Thoracic aorta (tissue), 2 donors: Measurements from ENCODE around the gene IFNAR1. TPM values are rescaled to one million over a fixed set of nuclear protein-coding genes. Genes with fewer than 3 reads are reported as not detected.

Experiments
- ATAC-seq: fragments of 150-250 bp; one replicate; pipeline ENCODE4 v1.8.0; 2017; ENCODE audit warnings: low read depth; ENCODE audit not compliant: insufficient number of reproducible peaks, low FRiP score
- DNase-seq: peaks from one replicate; pipeline ENCODE4 v3.0.0-alpha.2; 2020; ENCODE audit warnings: low spot score
- H3K27ac ChIP-seq, 2 donors: fragments of 200-600 bp; sonication (generic); 1 replicate in 1 of 2; 2 replicates in 1 of 2; pipeline ENCODE4 v1.5.1; 2016; ENCODE audit warnings: mild to moderate bottlenecking in 2 of 2, moderate library complexity in 2 of 2
- H3K27me3 ChIP-seq: fragments of 200-600 bp; sonication (generic); replicated peaks from 2 replicates; pipeline ENCODE4 v1.6.0; 2016; ENCODE audit warnings: mild to moderate bottlenecking; ENCODE audit not compliant: insufficient read depth
- H3K36me3 ChIP-seq: fragments of 200-600 bp; sonication (generic); one replicate; pipeline ENCODE4 v1.5.1; 2016
- H3K4me1 ChIP-seq, 2 donors: fragments of 200-600 bp; sonication (generic); 1 replicate in 1 of 2; 2 replicates in 1 of 2; pipeline versions ENCODE4 v1.5.1 to v1.6.0; 2016; ENCODE audit warnings: low read depth in 2 of 2, mild to moderate bottlenecking in 1 of 2; ENCODE audit not compliant: control insufficient read depth in 1 of 2
- H3K4me3 ChIP-seq: fragments of 200-600 bp; sonication (generic); 2 replicates; pipeline ENCODE4 v1.5.1; 2016; ENCODE audit warnings: mild to moderate bottlenecking
- H3K9me3 ChIP-seq: fragments of 200-600 bp; sonication (generic); 2 replicates; pipeline ENCODE4 v1.5.1; 2016
- total RNA-seq, 2 donors: library from RNA; depleted of rRNA; stranded (reverse); fragments of >200 nt; gene quantifications; one replicate each; pipeline versions ENCODE4 v1.1.0 to v1.2.3, GENCODE V29; 2016
- TF ChIP-seq, protein P1 (sequence below): fragments of 200-600 bp; sonication (generic); IDR thresholded peaks from one replicate; pipeline ENCODE4 v1.5.1; 2019; ENCODE audit warnings: antibody characterized with exemption

Gene IFNAR1
- total RNA-seq, 2 donors from 2014 or later, result 31.3 to 61.9 TPM

DNA sequence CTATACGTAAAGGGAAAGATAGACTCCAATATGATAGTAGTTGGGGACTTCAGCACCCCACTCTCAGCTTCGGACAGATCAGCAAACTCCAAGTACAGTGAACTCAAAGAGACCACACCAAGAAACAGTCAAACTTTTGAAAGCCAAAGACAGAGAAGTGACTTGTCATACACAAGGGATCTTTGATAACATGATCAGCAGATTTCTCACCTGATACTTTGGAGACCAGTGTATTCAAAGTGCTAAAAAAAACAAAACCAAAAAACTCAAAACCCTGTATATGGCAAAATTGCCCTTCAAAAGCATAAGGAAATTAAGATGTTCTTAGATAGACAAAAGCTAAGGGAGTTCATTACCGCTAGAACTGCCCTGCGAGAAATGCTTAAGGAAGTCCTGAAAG, 9.4 kb downstream of the IFNAR1 start:
- ATAC-seq (no peak), DNase-seq (no peak)
- Histone ChIP-seq H3K27ac (no peak overlapping the region), H3K27me3 (no peaks in the 10 kb centered on the region), H3K4me1 (peaks cover 4 to 5% of the 10 kb centered on the region in 2 donors), H3K36me3 (no peaks in the 10 kb centered on the region), H3K4me3 (no peak overlapping the region), H3K9me3 (peaks cover 8% of the 10 kb centered on the region)
- TF ChIP-seq, protein P1, sequence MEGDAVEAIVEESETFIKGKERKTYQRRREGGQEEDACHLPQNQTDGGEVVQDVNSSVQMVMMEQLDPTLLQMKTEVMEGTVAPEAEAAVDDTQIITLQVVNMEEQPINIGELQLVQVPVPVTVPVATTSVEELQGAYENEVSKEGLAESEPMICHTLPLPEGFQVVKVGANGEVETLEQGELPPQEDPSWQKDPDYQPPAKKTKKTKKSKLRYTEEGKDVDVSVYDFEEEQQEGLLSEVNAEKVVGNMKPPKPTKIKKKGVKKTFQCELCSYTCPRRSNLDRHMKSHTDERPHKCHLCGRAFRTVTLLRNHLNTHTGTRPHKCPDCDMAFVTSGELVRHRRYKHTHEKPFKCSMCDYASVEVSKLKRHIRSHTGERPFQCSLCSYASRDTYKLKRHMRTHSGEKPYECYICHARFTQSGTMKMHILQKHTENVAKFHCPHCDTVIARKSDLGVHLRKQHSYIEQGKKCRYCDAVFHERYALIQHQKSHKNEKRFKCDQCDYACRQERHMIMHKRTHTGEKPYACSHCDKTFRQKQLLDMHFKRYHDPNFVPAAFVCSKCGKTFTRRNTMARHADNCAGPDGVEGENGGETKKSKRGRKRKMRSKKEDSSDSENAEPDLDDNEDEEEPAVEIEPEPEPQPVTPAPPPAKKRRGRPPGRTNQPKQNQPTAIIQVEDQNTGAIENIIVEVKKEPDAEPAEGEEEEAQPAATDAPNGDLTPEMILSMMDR, result no peak

DNA sequence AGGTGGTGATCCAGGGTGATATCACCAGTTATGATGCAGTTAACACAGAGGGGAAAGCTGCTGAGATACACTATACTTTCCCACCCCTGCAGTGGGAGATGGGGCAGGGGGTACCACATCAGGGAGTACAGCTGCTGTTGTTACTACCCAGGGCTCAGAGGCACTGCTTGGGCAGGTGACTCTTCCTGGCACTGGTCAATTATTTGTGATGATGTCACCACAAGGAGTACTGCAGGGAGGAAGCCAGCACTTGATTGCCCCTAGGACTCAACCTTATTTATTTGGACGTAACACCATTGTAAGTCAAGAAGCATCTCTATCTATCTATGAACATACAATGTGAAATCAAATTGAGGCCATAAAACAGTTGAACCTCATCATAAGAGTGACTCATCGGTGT, 10.1 kb downstream of the IFNAR1 start:
- no peak overlapping the region for H3K4me3 ChIP-seq
- no peaks in the 10 kb centered on the region for H3K27me3 ChIP-seq
- no peak for DNase-seq
- no peaks in the 10 kb centered on the region for H3K36me3 ChIP-seq
- no peak for ATAC-seq
- peaks cover 7 to 12% of the 10 kb centered on the region in 2 donors for H3K4me1 ChIP-seq
- H3K27ac ChIP-seq, result no peak overlapping the region
- TF ChIP-seq, protein P1, result no peak
- H3K9me3 ChIP-seq, result peaks cover 8% of the 10 kb centered on the region

DNA sequence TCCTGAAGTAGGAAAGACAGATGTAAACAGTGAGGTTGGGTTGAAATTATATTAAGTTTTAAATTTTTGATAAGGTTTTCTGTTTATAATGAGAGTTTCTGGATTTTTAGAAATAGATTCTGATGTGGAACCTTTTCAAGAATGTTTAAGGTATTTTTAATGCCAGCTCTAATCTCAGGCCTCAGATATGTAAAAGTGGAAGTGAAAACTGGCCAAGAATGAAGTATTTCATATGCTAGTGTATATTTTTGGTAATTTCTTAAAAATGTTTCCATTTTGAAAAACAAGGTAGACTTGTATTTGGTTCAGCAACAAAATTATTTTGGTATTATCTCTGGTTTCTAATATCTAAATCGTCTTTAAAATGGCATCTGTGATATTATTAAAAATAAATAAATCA, 14.4 kb downstream of the IFNAR1 start:
- TF ChIP-seq, protein P1, result no peak
- DNase-seq (no peak), ATAC-seq (no peak)
- H3K4me1 ChIP-seq, result peaks cover 12 to 20% of the 10 kb centered on the region in 2 donors
- H3K36me3 ChIP-seq, result peaks cover 11% of the 10 kb centered on the region
- no peak overlapping the region for H3K27ac ChIP-seq
- H3K27me3 ChIP-seq, result no peaks in the 10 kb centered on the region
- H3K9me3 ChIP-seq, result no peaks in the 10 kb centered on the region
- H3K4me3 ChIP-seq, result no peak overlapping the region

DNA sequence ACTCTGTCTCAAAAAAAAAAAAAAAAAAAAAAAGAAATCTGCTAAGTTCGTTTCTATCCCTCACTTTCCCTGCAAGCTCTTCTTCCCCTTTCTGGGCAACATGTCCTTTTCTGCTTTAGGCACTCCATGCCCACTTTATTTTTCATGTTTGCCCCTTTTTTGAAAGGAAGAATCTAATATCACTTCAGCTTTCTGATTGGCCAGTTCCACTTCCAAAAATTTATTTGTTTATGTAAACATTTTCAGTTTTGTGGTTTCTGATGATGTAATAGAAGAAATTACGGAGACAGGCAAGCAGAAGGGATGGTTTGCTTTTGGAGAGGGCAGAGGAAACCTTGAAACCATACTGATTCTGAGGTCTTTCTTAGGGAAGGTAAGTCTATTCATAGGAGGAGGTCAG, 15.1 kb downstream of the IFNAR1 start:
- Histone ChIP-seq H3K4me1 (peaks cover 12 to 20% of the 10 kb centered on the region in 2 donors), H3K9me3 (no peaks in the 10 kb centered on the region), H3K27ac (peak overlapping the region in 1 of 2 donors; percentile 5), H3K36me3 (peaks cover 14% of the 10 kb centered on the region), H3K27me3 (no peaks in the 10 kb centered on the region), H3K4me3 (no peak overlapping the region)
- DNase-seq (no peak), ATAC-seq (no peak)
- TF ChIP-seq, protein P1, result no peak

DNA sequence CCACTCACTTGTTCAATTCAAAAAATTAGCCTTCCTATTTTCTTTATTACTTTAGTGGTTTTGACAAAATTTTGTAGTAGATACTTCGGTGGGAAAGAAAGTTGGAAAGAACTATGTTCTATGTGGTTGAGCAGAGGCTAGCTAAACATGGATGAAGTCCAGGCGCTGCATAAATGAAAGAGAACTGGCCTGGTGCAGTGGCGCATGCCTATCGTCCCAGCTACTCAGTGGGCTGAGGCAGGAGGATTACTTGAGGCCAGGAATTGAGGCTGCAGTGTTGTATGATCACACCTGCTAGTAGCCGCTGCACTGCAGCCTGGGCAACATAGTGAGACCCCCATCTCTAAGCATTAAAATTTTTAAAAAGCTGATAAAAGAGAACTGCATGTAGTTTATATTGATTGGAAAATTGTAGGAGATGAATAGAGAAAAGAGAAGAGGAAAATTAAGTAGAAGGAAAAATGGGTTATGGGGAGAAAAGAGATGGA, 21.0 kb downstream of the IFNAR1 start:
- TF ChIP-seq, protein P1, result no peak
- Histone ChIP-seq H3K4me3 (no peak overlapping the region), H3K27ac (no peak overlapping the region), H3K36me3 (peaks cover 19% of the 10 kb centered on the region), H3K9me3 (no peaks in the 10 kb centered on the region), H3K4me1 (no peaks in the 10 kb centered on the region), H3K27me3 (no peaks in the 10 kb centered on the region)
- ATAC-seq (no peak), DNase-seq (no peak)
